ENCODE measurements around the gene TEX52.

- no peak for TF ChIP-seq CTCF (IDR thresholded peaks at IDR 0.05)
- no peak for TF ChIP-seq POLR2A (IDR thresholded peaks at IDR 0.05)
- no peak for TF ChIP-seq POLR2AphosphoS5 (IDR thresholded peaks at IDR 0.05; ENCODE audit: insufficient read depth in 1 of 2, low read depth in 1 of 2)
Measured at GRCh38 chr12:2833327-2833726, 23.5 kb downstream of the TEX52 start.

Measured in vagina (tissue), 2 donors.